NCI-H2081 (cell line): ENCODE measurements around the gene FGFBP2.
A peak's percentile ranks its signal among the peaks of the same experiment; 100 is the strongest.

ENCODE experiments used
- DNase-seq, 2 experiments: peaks; one replicate each; lab custom pipeline; 2025; lab: John Stamatoyannopoulos, UW

Gene FGFBP2

DNA sequence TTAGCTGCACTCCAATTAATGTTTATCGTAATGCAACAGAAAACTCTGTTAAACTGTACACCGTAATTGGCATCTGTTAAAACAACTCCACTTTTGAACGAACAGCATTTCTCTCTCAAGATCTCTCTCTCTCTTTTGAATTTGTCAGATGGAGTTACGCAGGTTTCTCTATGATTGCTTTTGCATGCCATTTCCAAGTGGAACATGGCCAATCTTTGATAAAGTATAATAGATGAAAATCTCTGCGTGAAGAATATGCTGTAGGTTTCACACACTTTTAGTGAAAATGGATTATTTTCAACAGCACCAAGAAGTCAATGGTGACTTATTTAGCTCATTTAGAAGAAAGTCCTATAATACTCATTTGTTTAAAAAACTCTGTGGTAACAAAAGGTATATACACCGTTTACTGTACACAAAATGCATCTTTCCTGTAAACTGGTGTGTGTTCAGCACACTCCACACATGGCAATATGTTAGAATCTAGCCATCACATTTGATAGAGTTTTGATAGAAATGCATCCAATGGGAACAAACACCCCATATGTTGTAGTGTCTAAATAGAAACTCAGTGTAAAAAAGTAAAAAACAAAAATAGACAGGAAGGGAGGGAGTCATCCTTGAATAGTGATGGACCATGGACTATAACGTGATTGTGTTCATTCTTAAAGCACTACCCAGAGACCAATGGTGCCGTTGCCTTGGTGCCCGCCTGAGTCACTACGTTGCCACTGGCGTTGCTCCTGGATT lies 5.8 kb upstream of the FGFBP2 start:
- DNase-seq = no peak

- no peak for DNase-seq
Measured at GRCh38 chr4:15965325-15965724, 2.4 kb upstream of the FGFBP2 start.

GRCh38 chr4:15964159-15964558 lies 1.2 kb upstream of the FGFBP2 start:
- no peak for DNase-seq

DNA sequence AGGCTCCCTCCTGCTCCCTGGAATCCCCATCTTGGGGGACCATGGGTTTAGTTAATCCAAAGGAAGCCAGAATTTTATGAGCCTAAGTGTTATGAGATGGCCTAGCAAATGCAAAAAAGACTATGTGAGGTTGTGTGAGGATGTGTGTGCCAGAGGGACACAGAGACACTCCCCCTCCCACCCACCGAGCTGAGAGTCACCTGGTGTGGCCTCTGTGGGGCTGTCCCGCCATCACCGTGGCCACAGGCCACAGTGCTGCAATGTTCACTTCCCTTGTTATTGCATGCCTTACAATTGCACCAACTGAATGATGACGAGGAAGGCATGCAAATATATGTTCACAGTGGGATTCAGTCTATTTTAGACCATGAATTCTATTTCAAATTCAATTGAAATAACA lies 601 bp upstream of the FGFBP2 start:
- DNase-seq = no peak

GRCh38 chr4:15961781-15962510 lies 1.0 kb downstream of the FGFBP2 start:
- DNase-seq = no peak

- no peak for DNase-seq
Measured at GRCh38 chr4:15958562-15958961, 4.4 kb downstream of the FGFBP2 start.

DNA sequence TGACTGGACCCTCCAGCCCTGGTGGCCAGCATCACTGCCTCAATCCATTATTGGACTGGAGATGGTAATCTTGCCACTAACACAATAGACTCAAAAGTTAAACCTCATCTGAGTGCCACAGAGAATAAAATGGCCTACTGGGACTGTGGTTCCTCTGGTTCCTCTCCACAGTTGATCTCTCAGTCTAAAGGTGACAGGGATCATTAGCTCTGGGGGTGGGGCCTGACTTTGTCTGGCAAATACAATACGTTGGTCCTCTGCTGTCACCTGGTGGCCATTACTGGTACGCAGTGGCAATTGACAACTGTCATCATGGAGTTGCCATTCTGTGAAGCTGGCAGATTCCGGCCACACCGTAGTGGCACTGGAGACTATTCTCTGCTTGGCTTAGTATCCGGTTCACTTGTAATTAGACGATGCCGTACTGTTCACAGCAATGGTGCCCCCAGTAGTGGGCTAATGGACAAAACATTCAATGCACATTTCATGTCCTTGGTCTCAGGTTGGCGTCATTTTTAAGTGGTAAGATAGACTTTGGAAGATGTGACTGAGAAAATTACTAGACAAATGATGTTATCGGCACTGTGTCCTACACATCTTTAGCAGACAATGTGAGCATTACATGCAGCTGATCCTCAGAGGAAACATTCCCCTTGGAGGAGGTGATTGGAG lies 6.7 kb downstream of the FGFBP2 start:
- peak; percentile 75 to 83 for DNase-seq

DNA sequence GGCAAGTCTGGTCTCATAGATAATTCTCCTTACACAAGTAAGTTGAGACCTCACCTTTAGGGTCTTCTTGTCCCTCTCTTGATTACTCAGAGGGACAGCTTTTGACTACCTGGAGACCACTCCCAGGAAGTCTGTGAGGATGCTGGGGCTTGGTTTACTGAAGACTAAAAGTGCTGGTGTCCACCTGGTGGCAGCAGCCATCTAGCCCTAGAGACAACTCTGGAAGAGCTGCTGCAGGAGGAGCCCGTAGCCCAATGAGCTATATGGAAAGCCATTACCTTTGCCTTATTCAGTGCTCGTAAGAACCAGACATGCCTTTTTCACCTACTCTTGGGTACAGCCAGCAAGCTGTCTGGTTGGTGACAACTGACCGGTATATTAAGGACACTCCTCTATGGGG lies 7.3 kb downstream of the FGFBP2 start:
- no peak for DNase-seq

- no peak for DNase-seq
Measured at GRCh38 chr4:15953625-15954024, 9.3 kb downstream of the FGFBP2 start.

DNA sequence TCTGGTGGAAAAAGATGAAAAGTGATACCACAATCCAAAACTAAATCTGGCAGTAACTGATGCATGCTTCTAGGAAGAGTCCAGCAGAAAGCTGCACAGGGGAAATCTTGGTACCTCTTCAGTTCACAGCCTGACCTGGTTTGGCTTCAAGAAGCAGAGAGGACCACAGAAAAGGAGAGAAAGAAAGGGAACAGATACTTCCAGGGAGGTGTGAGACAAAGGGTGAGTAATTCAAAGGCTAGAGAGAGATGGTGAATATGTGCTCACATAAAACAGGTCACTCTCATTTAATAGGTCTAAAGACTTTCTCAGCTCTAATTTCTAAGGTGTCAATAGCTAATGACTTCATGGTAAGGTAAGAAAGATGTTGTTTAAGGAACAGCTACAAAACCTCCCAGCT lies 11.2 kb downstream of the FGFBP2 start:
- DNase-seq = no peak

GRCh38 chr4:15948826-15949225 lies 14.1 kb downstream of the FGFBP2 start:
- DNase-seq = no peak

DNA sequence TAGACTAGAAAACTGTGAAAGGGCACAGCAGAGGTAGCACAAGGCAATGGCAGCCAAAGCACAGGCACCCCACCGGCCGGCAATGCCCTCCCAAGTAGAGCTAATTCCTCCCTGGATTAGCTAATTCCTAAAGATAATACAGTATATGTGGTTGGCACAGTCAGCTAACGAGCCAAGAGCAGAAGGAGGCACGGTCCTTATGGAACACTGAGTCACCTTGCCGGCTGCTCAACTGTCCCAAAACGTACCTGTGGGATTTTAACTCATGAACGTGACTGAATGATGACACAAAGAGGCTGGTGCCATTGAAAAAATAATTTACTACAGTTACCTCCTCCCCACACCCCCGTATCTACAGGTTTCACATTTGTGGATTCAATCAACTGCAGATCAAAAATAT lies 15.3 kb downstream of the FGFBP2 start:
- DNase-seq = no peak

GRCh38 chr4:15945516-15945915 lies 17.5 kb downstream of the FGFBP2 start:
- no peak for DNase-seq

GRCh38 chr4:15944895-15945294 lies 18.1 kb downstream of the FGFBP2 start:
- DNase-seq = no peak

- DNase-seq = no peak
Measured at GRCh38 chr4:15942283-15942682, 20.7 kb downstream of the FGFBP2 start.

DNA sequence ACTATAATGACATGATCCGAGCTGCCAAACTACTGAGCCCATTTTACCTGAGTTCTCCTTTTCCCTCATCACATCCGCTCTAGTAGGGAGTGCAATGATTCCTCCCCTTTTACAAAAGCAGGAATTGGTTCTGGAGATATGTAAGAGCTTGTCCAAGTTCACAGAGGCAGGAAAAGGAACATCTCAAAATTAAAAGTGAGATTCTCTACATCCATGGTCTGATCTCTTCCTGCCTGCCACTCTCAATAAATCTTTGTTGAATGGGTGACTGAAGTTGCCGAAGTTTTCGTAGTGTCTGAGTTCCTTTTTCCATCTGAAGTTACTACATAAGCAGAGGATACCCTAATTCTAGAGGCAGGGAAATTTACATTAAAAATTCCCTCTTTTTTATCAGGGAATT lies 24.3 kb downstream of the FGFBP2 start, which contains the start of gene FGFBP1:
Gene FGFBP1, minus strand, starts transcription at position 101 of the 400 bp plus-strand sequence. CDS start 2,108 bp downstream, outside the sequence.
- no peak for DNase-seq

DNA sequence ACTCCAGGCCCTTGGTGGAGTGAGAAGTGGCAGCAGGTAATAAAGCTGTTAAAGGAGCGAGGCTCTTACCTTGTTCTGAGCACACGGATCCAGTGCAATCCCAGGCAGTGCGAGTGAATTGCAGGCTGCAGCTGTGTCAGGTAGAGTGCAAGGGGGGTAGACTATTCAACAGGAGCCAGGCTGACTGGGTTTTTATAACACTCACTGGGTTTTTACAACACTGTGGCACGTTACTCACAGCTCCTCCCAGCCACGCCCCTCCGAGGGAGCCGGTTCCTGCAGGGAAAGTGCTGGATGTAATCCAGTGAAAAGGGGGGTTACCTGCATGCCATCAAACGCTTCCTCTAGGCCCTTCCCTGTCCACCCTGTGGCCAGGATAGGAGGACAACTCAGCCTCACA lies 24.8 kb downstream of the FGFBP2 start:
- DNase-seq = peak in 1 of 2 experiments; percentile 19

DNA sequence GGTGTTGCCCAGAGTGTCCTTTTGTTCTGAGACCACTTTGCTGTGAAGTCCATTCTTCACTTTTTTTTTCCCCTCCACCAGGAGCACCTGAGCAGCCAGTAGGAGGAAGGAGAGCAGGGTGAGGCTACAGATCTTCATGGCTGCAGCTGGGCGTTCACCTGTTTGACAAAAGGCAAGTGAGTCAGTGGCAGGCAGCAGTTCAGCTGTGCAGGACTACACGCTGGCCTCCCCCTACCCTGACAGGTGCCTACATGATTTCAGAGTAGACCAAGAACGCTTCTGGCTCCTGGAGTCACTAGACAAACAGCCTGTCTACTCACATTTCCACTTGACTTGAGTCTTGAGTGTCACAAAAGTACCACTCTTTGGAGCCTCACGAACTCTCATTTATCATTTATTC lies 26.5 kb downstream of the FGFBP2 start:
- DNase-seq = no peak

- no peak for DNase-seq
Measured at GRCh38 chr4:15935504-15936402, 27.2 kb downstream of the FGFBP2 start.

- DNase-seq = no peak
Measured at GRCh38 chr4:15934259-15934658, 28.7 kb downstream of the FGFBP2 start.

- no peak for DNase-seq
Measured at GRCh38 chr4:15931451-15932210, 31.3 kb downstream of the FGFBP2 start.
